Stimulated activated CD4-positive, alpha-beta T cell treated with anti-CD3 and anti-CD28 coated beads, Interleukin-4, amount 100 ng/mL, for 4 hours (primary cell): ENCODE results near the gene WDR46.
A peak's percentile ranks its signal among the peaks of the same experiment; 100 is the strongest.

ENCODE experiments used
- DNase-seq, 2 experiments: peaks; one replicate each; pipeline ENCODE4 v3.0.0-alpha.2; 2020

Gene WDR46

GRCh38 chr6:33313709-33314514 is 24.9 kb upstream of the WDR46 start, which contains the start of gene TAPBP:
Gene TAPBP, minus strand, starts transcription at chr6:33314078. Its CDS starts 37 bp downstream, at chr6:33314041.
- DNase-seq, result peak; percentile 75 to 90

- peak; percentile 51 to 59 for DNase-seq
These were observed 24.2 kb upstream of the WDR46 start for GRCh38 chr6:33313105-33313708.

- peak; percentile 75 to 88 for DNase-seq
These were observed 23.5 kb upstream of the WDR46 start for GRCh38 chr6:33312361-33313104.

DNA sequence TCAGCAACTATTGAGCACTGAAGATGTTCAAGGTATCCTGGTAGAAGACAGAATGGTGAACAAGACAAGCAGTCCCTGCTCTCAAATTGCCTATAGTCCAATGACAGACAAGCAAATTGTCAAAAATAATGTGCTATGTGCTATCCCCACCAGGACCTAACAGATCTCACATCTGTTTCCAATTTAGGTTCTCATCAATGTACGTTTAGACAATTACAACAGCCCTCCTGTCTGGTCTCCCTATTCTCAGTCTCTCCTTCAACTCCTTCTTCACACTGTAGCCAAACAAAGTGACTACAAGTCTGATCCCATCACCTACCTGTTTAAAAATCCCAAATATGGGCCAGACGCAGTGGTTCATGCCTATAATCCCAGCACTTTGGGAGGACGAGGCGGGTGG is 17.3 kb upstream of the WDR46 start:
- no peak for DNase-seq

- no peak for DNase-seq
These were observed 16.0 kb upstream of the WDR46 start for GRCh38 chr6:33305052-33305451.

DNA sequence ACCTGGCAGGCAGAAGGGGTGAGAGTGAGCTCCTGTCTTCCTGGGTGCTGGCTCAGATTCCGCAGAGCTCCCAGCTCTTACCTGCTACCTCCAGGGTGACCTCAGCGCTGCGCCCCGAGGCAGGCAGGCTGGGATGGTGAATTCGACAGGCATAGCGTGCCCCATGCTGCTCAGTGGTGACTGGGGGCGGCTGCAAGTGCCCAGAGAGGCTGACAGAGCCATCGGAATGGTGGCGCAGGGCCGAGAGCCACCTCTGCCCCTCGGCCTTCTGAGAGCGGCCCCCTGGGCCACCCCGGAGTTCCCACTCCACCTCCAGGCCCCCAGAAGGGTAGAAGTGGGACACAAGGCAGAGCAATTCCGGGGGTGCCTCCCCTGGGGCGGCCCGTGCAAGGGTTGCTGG is 15.2 kb upstream of the WDR46 start:
- DNase-seq, result no peak

DNA sequence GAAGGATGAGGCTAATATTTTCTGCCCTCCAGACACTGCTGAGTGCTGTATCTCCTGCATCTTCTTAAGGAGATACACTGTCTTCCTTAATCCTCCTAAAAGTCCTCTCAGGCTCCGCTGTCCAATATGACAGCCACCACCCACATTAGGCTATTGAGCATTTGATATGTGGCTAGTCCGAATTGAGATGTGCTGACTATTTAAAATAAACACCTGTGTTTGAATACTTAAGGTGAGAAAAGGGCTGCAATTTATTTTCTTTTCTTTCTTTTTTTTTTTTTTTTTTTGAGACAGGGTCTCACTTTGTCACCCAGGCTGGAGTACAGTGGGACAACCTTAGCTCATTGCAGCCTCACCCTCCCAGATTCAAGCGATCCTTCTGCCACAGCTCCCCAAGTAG is 12.8 kb upstream of the WDR46 start:
- DNase-seq, result no peak

DNA sequence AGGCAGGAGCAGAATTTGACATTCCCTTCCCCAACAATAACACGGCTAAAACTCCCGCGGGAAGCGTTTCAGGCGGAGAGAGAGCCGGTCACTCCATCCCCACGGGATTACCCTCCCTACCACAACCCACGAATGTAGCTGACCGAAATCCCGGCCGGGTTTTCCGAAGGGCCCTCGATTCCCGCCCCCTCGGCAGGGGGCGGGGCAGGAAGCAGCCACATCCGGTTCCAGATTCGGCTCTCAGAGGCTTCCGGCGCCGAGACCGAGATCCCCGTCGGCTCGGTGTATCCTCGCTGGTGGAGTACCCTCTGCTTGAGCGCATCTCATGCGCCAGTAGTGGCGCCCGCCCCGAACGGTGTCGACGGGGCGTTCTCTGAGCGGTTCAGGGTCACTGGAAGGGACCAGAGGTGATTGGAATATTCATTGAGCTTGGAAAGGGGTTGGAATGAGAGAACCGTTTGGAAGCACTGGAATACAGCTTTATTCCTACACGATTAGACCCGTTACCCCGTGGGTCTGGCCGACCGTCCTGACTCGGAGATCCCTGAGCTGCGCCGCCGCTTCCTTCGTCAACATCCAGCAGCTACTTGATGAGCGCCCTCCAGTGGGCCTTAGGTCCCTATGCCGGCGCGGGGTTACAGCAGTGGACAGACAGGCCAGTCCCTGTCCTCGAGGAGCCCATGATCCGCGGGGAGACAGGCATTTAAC is 10.4 kb upstream of the WDR46 start:
- DNase-seq, result peak; percentile 91 to 92

- peak; percentile 57 to 58 for DNase-seq
These were observed 9.8 kb upstream of the WDR46 start, which contains the start of gene RGL2 for GRCh38 chr6:33298773-33299236. Gene RGL2, minus strand, starts transcription at chr6:33298942. Its CDS starts 332 bp downstream, at chr6:33298610.

- DNase-seq, result peak in 1 of 2 experiments; percentile 49
These were observed 9.1 kb upstream of the WDR46 start for GRCh38 chr6:33297956-33298772.

DNA sequence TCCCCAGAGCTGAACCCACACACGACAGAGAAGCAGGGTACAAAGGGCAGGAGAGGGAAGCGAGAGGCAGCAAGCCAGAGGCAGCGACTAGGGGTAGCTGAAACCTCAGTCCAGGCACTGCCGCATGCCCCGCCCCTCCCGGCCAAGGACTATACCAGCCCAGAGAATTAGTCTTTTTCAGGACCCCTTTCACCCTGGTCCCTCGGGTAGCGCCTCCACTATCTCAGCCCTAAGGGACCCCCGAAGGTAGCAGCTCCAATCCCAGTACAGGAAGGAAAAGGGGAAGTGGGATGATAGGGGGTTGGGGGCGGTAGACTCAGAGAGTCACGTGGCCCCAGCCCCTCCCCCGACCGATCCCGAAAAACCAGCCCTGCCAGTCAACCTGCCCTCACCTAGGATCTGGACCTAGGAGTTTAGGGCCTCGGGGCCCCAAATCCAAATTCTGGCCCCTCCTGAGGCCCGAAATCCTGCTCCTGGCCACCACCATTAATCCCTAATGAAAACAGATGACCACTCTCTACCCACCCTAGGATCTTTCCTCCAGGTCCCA is 8.4 kb upstream of the WDR46 start:
- no peak for DNase-seq

DNA sequence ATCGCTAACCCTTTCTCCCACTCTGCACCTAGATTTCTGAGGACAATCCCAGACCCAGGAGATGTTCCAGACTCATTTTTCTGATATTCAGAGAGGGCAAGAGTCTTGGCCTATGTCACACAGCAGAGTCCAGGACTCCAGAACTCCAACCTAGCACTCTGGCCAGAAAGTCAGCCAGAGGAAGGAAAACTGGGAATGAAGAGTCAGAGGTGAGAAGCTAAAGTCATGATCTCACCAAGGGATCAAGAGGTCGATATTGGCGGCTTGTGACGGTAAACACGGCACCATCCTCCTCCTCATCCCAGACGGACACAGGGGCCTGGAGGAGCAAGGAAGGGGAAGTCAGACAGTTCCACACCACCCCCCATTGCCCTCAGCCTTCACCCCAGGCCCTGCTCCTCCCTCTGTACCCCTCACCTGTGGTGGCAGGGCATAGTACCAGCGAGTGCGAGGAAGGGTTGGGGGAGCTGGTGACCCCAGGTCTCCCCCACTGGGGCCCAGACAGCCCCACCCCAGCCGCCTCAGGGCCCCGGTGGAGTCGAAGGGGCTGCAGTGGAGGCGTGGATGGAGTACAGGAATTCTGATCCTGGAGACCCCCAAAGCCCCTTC is 7.9 kb upstream of the WDR46 start:
- DNase-seq, result no peak

DNA sequence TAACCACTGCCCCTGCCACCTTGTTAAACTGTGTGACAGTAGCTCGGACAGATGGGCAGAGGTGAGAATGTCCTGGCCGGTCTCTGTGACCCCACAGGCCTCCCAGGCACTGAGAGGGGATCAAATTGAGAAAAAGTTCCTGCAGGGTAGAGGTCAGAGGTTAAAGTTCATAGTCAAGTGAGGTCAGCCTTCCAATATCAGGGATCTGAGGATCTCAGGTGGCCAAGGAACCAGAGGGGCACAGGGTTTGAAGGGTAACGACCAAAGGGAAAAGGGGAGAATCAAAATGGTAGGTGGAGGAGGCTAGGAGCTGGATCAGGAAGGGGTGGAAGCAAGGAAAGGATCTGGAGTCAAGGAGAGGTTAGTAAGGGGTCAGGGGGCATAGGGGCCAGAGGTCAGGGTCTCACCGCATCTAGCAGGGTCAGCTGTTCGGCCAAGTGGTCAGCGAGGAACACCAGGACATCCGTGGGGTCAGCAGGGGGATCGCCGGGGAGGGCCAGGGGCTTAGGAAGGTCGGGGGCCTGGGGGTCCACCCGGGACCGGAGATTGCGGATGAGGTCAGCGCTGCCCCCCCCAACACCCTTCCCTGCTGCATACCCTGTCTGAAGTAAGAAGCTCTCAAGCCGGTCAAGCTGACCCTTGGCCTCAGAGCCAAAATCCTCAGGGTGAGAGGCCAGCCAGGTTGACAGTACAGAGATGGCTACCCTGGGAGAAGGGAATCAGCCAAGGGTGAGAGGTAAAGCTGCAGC is 6.8 kb upstream of the WDR46 start:
- no peak for DNase-seq

DNA sequence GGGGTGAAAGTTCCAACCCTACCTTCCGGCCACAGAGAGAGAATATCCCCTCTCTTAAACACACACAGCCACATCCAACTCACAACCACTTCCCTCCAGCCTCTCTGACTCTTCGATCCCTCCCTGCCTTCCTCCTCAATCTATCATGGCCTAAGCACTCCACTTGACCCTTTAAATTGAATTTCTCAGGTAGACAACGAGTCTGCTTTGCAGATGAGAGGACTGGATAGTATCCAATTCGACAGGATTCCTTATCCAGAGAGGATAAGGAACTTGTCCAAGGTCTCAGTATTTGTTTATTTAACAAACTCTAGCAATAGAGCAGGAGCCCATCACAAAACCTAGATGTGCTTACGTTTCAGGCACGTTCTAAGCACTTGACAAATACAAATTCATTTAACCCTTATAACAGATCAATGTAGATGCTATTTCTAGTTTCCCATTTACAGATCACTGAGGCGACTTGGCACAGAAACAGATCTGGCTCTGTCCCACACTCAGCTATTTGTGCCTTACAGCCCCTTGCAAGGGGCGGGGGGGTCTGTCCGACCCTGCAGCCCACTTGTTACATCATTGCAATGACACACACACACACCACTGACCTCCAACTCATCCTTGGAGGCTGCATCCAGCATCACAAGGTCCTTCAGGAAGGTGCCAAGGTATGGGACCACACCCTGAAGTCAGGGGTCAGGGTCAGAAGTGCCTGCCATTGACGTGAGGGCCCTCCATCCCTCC is 5.2 kb upstream of the WDR46 start:
- DNase-seq, result no peak

GRCh38 chr6:33292996-33293682 is 4.1 kb upstream of the WDR46 start:
- no peak for DNase-seq

- no peak for DNase-seq
These were observed 1.4 kb upstream of the WDR46 start for GRCh38 chr6:33290459-33290858.

- DNase-seq, result no peak
These were observed 811 bp upstream of the WDR46 start for GRCh38 chr6:33289784-33290315.

GRCh38 chr6:33288141-33288920 is 708 bp downstream of the WDR46 start:
- no peak for DNase-seq
